ENCODE measurements around the gene PGR. TPM values are rescaled to one million over a fixed set of nuclear protein-coding genes. Genes with fewer than 3 reads are reported as not detected.

Gene PGR
- total RNA-seq, 1 experiment from 2014 or later, result not detected

DNA sequence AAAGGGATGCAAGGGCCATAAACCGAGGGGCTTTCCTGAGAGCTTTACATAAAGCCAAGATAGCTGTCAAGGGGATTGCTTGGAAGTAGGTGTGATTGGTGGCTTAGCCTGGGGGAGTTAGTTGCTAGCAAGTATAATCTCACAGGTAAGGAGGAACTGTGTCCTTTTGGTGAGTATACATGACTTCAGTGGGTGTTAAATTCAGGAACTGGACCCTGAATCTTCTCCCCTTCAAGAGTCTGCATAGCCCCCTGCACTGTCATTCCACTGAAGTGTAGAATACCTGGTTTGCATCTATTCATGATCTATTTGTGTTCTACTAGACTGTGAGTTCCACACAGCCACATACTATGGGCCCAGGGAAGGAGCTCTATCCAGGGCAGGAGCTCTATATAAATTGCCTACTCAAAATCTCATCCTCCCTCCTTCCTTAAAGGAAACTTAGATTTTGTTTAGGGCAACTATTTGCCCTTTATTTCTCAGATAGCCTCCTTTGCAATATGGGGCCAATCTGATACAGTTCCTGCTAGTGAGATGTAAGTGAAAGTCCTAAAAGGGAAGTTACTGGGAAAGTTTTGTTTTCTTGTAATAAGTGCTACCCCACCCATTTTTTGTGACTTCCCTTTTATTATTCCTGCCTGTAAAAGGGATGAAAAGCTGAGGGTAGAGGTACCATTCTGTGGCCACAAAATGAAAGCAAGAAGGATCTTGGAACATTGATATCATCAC, 120.5 kb downstream of the PGR start:
- Histone ChIP-seq H3K27ac (no peak overlapping the region), H3K36me3 (no peaks in the 10 kb centered on the region), H3K9me3 (replicated peaks) (no peaks in the 10 kb centered on the region), H3K4me1 (peaks cover 13% of the 10 kb centered on the region), H3K4me3 (no peak overlapping the region), H3K27me3 (no peaks in the 10 kb centered on the region)
- DNase-seq, result no peak

DNA sequence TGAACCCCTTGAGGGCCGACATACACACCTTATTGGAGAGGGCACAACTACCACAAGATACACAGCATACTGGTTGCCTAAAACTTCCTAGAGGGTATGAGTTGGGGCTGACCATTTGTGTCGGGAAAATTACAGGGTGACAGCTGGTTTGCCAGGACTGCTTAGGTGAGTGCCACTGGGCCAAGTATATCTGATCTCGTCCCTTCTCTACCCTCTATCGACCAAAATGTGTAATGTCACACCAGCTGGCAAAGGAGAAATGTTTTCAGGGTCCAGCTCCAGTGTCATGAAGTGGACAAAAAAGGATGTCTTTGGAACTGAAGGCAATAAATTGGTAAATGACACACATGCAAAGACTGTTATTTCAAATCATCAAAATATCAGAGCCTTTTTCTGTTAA, 126.1 kb downstream of the PGR start:
- Histone ChIP-seq H3K27ac (no peak overlapping the region), H3K4me3 (no peak overlapping the region), H3K9me3 (replicated peaks) (no peaks in the 10 kb centered on the region), H3K36me3 (no peaks in the 10 kb centered on the region), H3K27me3 (no peaks in the 10 kb centered on the region), H3K4me1 (no peaks in the 10 kb centered on the region)
- peak; percentile 8 to 42 for DNase-seq

DNA sequence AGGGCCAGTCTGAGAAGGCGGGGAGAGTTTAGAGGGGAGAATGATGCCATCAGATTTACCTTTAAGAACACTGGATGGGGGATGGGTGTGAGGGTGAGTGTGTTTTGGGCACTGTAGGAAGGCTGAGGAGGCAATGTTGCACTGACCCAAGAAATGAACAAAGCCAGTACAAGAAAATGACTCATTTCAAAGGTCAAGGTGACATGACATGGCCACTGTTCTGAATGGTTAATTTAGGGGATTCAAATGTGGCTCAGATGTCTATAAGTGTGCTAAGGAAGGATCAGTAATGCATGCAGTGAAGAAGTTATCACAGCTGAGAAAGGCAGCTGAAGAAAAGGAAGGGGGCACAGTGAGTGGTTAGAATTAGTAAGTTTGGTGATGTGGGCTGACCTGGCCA, 129.9 kb downstream of the PGR start:
- no peaks in the 10 kb centered on the region for H3K36me3 ChIP-seq
- H3K4me3 ChIP-seq, result no peak overlapping the region
- H3K27me3 ChIP-seq, result no peaks in the 10 kb centered on the region
- DNase-seq, result no peak
- H3K27ac ChIP-seq, result no peak overlapping the region
- no peaks in the 10 kb centered on the region for H3K9me3 ChIP-seq (replicated peaks)
- no peaks in the 10 kb centered on the region for H3K4me1 ChIP-seq

DNA sequence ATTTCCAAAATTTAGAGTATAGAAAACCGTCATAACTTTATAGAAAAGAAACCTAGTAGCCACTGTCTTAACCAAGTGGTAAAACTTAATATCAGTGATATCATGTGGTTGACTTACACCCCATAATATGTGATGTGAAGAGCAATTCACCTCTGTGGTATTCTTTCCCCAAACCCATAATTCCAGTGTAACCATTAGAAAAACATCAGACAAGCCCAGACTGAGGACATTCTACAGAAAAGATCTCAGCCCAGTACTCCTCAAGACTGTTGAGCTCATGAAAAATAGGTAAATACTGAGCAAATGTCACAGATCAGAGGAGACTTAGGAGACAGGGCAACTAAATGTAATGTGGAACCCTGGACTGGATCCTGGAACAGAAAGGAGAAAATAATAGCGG, 134.6 kb downstream of the PGR start:
- no peak overlapping the region for H3K4me3 ChIP-seq
- DNase-seq, result no peak
- H3K9me3 ChIP-seq (replicated peaks), result no peaks in the 10 kb centered on the region
- H3K27ac ChIP-seq, result no peak overlapping the region
- H3K36me3 ChIP-seq, result no peaks in the 10 kb centered on the region
- no peaks in the 10 kb centered on the region for H3K4me1 ChIP-seq
- H3K27me3 ChIP-seq, result no peaks in the 10 kb centered on the region

DNA sequence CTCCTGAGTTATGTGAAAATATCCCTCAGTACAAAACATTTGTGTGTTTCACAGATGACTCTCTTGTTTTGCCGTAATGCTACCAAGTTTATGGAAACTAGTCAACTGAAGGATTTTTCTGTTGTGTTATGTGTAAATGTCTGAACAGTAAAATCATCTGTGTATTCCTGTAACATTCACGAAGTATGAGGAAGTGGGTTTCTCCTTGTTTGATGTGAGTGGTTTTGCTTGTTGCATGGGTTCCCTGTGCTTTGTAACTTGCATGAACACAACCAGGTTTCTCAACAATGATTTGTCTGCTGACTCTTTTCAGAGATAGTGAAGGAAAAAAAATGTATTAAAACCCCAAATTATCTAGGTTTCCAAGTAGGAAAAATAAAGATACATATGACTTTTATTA, 138.1 kb downstream of the PGR start:
- Histone ChIP-seq H3K9me3 (replicated peaks) (no peaks in the 10 kb centered on the region), H3K36me3 (no peaks in the 10 kb centered on the region), H3K27me3 (no peaks in the 10 kb centered on the region), H3K4me1 (no peaks in the 10 kb centered on the region), H3K27ac (no peak overlapping the region), H3K4me3 (no peak overlapping the region)
- no peak for DNase-seq

DNA sequence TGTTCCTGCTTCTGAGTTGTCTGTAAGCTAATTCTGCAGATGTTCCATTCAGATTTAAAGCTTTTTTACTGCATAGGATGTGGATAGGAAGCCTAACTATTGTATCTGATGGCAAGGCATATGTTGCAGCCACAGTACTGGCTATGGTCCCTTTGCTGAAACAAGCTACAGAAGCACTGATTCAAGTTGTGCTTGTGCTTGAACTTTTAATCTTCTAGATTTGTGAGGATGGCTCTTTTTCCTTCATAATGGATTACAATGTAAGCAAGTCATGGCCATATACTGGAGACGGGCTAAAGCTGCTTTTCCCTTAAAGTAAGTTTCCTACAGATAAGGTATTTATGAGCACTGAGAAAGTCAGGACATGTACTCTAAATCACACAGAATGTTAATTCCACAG, 138.7 kb downstream of the PGR start:
- H3K4me1 ChIP-seq, result no peaks in the 10 kb centered on the region
- H3K36me3 ChIP-seq, result no peaks in the 10 kb centered on the region
- no peak for DNase-seq
- H3K4me3 ChIP-seq, result no peak overlapping the region
- no peaks in the 10 kb centered on the region for H3K27me3 ChIP-seq
- no peak overlapping the region for H3K27ac ChIP-seq
- H3K9me3 ChIP-seq (replicated peaks), result no peaks in the 10 kb centered on the region

DNA sequence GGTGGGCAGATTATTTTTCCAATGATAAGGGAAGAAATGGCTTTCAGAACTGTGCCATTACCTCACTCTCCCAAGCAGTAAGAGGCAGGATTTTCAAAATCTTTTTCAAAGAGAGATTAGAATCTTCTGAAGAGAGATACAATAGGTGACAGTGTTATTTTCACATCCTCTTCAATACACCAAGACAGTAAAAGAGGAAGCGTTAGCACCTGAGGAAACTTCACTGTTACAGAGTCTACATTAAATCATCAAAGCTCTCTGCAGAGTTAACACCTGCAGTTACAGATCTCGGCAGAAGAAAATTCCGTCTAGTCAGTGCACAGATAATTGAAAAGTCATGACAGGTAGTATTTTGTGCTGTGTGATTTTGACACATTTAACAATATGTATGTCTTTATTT, 144.9 kb downstream of the PGR start:
- Histone ChIP-seq H3K9me3 (replicated peaks) (no peaks in the 10 kb centered on the region), H3K27me3 (no peaks in the 10 kb centered on the region), H3K36me3 (no peaks in the 10 kb centered on the region), H3K4me1 (no peaks in the 10 kb centered on the region), H3K27ac (no peak overlapping the region), H3K4me3 (no peak overlapping the region)
- no peak for DNase-seq

DNA sequence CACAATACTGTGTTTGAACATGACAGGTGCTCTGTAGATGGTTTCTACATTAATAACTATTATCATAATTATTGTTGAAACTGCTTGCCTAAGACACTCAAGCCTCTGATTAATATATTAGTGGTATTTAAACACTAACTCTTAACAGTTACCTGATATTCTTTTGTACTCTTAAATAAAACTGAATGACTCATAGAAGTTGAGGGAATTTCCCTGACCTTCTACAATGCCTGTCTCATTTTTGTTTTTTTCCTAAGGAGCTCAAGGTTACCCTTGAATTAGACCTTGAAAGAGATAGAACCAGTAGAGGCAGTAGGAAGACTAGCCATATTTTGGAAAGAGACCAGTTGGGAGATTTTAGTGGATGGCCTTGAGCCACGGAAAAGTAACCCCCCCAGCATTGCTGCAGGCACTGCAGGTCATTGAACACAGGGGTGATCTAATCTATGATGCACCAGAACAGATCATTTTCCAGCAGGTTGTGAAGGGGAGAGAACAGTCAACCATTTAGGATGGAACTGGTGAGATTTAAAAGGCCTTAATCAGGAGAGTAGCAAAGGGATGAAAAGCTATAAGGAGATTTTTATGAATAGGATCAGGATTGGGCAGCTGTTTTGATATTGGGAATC, 148.3 kb downstream of the PGR start:
- H3K4me1 ChIP-seq, result no peaks in the 10 kb centered on the region
- no peaks in the 10 kb centered on the region for H3K27me3 ChIP-seq
- DNase-seq, result no peak
- H3K36me3 ChIP-seq, result no peaks in the 10 kb centered on the region
- H3K27ac ChIP-seq, result no peak overlapping the region
- no peak overlapping the region for H3K4me3 ChIP-seq
- no peaks in the 10 kb centered on the region for H3K9me3 ChIP-seq (replicated peaks)

DNA sequence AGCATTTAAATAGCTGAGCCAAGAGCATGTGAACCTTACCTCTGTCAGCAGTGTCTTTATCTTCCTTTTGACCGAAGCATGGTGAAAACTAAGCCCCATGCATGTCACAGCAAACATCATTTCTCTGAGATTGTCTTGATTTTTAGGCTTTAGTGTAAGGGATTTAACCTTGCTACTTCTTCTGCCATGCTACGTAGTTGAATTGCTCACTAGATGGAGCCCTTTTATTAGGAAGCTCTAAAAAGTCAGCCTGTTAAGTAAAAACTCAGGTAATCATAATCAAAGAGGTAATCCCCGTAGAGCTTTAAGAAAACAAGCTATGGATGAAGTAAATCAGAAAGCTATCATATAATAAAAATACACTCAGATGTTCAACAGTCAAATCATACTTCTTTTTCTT, 149.5 kb downstream of the PGR start:
- Histone ChIP-seq H3K27ac (no peak overlapping the region), H3K4me3 (no peak overlapping the region), H3K4me1 (no peaks in the 10 kb centered on the region), H3K36me3 (no peaks in the 10 kb centered on the region), H3K9me3 (replicated peaks) (no peaks in the 10 kb centered on the region), H3K27me3 (no peaks in the 10 kb centered on the region)
- DNase-seq, result peak in 1 of 2 experiments; percentile 2
